PC-3 (cell line): ENCODE measurements around the gene PADI4. TPM values are rescaled to one million over a fixed set of nuclear protein-coding genes. Genes with fewer than 3 reads are reported as not detected.

Experiments
- ATAC-seq: fragments of 200-7000 bp; cut with Tn5 transposase; 2 replicates; pipeline ENCODE4 v1.9.1; 2020; ENCODE audit warnings: mild to moderate bottlenecking, moderate library complexity
- BruUV-seq: library from RNA; stranded (reverse); fragments of 400-500 nt; replicated peaks from 2 replicates; lab custom pipeline; 2021; lab: Mats Ljungman, UMichigan
- CTCF ChIA-PET: fragments of 300-600 bp; sonication (Branson Sonifier 250); formaldehyde crosslinking; loops from one replicate; lab custom pipeline; 2022; ENCODE audit warnings: antibody characterized with exemption; lab: Charles Lee
- POLR2A ChIA-PET: fragments of 300-600 bp; sonication (Branson Sonifier 250); formaldehyde crosslinking; loops from one replicate; lab custom pipeline; 2022; ENCODE audit warnings: antibody characterized with exemption; ENCODE audit not compliant: unreplicated experiment; lab: Charles Lee
- DNase-seq: peaks from one replicate; pipeline ENCODE4 v3.0.0-alpha.2; 2015
- H2AFZ ChIP-seq: fragments of 300-600 bp; sonication (generic); 2 replicates; pipeline ENCODE4 v1.6.0; 2016; ENCODE audit warnings: antibody characterized with exemption, low read length
- H3F3A ChIP-seq: fragments of 300-600 bp; sonication (generic); one replicate; pipeline ENCODE4 v1.6.0; 2017; ENCODE audit warnings: antibody characterized with exemption, low read length, control low read depth, mild to moderate bottlenecking; ENCODE audit not compliant: unreplicated experiment
- H3K27ac ChIP-seq: fragments of 300-600 bp; sonication (generic); 2 replicates; pipeline ENCODE4 v1.5.1; 2016; ENCODE audit warnings: mild to moderate bottlenecking, low read length
- H3K27me3 ChIP-seq: fragments of 300-600 bp; sonication (generic); 2 replicates; pipeline ENCODE4 v1.6.1; 2016; ENCODE audit warnings: low read length, mixed read lengths
- H3K36me3 ChIP-seq: fragments of 300-600 bp; sonication (generic); 2 replicates; pipeline ENCODE4 v1.6.1; 2016; ENCODE audit warnings: low read depth, mixed run types, low read length, mixed read lengths
- H3K4me1 ChIP-seq: fragments of 300-600 bp; sonication (generic); 2 replicates; pipeline ENCODE4 v1.5.1; 2016; ENCODE audit warnings: low read length; ENCODE audit not compliant: insufficient read depth
- H3K4me2 ChIP-seq: fragments of 300-600 bp; sonication (generic); 2 replicates; pipeline ENCODE4 v1.6.0; 2016; ENCODE audit warnings: low read length
- H3K4me3 ChIP-seq: fragments of 300-600 bp; sonication (generic); 2 replicates; pipeline ENCODE4 v1.5.1; 2016; ENCODE audit warnings: mild to moderate bottlenecking, low read length, mixed read lengths
- H3K79me2 ChIP-seq: fragments of 300-600 bp; sonication (generic); 2 replicates; pipeline ENCODE4 v1.6.1; 2017; ENCODE audit warnings: low read length, mixed read lengths
- H3K9ac ChIP-seq: fragments of 300-600 bp; sonication (generic); 2 replicates; pipeline ENCODE4 v1.6.0; 2016; ENCODE audit warnings: mild to moderate bottlenecking, low read length
- H3K9me2 ChIP-seq: fragments of 300-600 bp; sonication (generic); replicated peaks from 2 replicates; pipeline ENCODE4 v1.6.1; 2016; ENCODE audit warnings: mixed run types, low read length, mixed read lengths
- H3K9me3 ChIP-seq: fragments of 300-600 bp; sonication (generic); 2 replicates; pipeline ENCODE4 v1.6.1; 2016; ENCODE audit warnings: low read length, mixed read lengths
- H4K20me1 ChIP-seq: fragments of 300-600 bp; sonication (generic); 2 replicates; pipeline ENCODE4 v1.6.1; 2016; ENCODE audit warnings: low read length, mixed read lengths
- EZH2 ChIP-seq: fragments of 300-600 bp; sonication (generic); IDR thresholded peaks from one replicate; pipeline ENCODE4 v1.6.1; 2017; ENCODE audit warnings: antibody characterized with exemption, mild to moderate bottlenecking, low read length; ENCODE audit not compliant: unreplicated experiment
- EZH2phosphoT487 ChIP-seq: fragments of 300-600 bp; sonication (generic); IDR thresholded peaks from 2 replicates; pipeline ENCODE4 v1.6.1; 2018; ENCODE audit warnings: mild to moderate bottlenecking, antibody characterized with exemption, low read length, borderline replicate concordance
- intact Hi-C: fragments of 100-400 bp; cut with micrococcal nuclease; formaldehyde crosslinking; loops from 2 replicates; pipeline ENCODE4 v1.9.0; 2023
- total RNA-seq: library from RNA; depleted of rRNA; stranded (reverse); fragments of >200 nt; gene quantifications from 2 replicates; pipeline ENCODE4 v1.2.3, GENCODE V29; 2014
- TF ChIP-seq, protein P1 (sequence below): fragments of 300-600 bp; sonication (generic); conservative IDR thresholded peaks from 2 replicates; pipeline ENCODE4 v1.5.1; 2017; ENCODE audit warnings: antibody characterized with exemption, low read depth, mild to moderate bottlenecking, low read length

The PADI4 gene
- total RNA-seq, 1 experiment from 2014 or later = 0.04 TPM

DNA sequence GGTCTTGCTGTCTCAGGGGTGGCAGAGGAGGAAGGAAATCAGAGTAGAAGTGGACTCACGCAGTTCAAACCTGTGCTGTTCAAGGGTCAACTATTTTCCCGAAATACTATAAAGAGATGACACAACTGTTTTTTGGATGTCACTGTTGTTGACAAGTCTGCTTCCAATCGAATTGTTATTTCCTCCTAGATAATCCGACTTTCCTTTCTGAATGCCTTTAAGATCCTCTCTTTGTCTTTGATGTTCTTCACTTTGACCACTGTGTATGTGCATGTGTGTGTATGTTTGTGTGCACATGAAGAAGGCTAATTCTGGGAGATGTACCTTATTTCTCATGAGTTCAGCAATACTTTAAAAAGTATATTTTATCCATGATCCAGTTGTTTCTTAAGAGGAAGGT is 21.6 kb downstream of the PADI4 start:
- H3K27me3 ChIP-seq = no peaks in the 10 kb centered on the region
- no peaks in the 10 kb centered on the region for H3K36me3 ChIP-seq
- H3K79me2 ChIP-seq = no peaks in the 10 kb centered on the region
- TF ChIP-seq EZH2phosphoT487 (no peak), EZH2 (no peak)
- TF ChIP-seq, protein P1, sequence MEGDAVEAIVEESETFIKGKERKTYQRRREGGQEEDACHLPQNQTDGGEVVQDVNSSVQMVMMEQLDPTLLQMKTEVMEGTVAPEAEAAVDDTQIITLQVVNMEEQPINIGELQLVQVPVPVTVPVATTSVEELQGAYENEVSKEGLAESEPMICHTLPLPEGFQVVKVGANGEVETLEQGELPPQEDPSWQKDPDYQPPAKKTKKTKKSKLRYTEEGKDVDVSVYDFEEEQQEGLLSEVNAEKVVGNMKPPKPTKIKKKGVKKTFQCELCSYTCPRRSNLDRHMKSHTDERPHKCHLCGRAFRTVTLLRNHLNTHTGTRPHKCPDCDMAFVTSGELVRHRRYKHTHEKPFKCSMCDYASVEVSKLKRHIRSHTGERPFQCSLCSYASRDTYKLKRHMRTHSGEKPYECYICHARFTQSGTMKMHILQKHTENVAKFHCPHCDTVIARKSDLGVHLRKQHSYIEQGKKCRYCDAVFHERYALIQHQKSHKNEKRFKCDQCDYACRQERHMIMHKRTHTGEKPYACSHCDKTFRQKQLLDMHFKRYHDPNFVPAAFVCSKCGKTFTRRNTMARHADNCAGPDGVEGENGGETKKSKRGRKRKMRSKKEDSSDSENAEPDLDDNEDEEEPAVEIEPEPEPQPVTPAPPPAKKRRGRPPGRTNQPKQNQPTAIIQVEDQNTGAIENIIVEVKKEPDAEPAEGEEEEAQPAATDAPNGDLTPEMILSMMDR = no peak
- no peak overlapping the region for H2AFZ ChIP-seq
- H3K9me2 ChIP-seq = no peaks in the 10 kb centered on the region
- no peaks in the 10 kb centered on the region for H3K9me3 ChIP-seq
- intact Hi-C loops = no loop called here
- H3K4me3 ChIP-seq = no peak overlapping the region
- BruUV-seq = no TSS peak
- ChIA-PET CTCF (no interaction called here), POLR2A (no interaction called here)
- ATAC-seq (no peak), DNase-seq (no peak)
- H3K4me2 ChIP-seq = no peak overlapping the region
- no peaks in the 10 kb centered on the region for H4K20me1 ChIP-seq
- H3K27ac ChIP-seq = no peak overlapping the region
- H3K4me1 ChIP-seq = no peaks in the 10 kb centered on the region
- no peak overlapping the region for H3K9ac ChIP-seq
- H3F3A ChIP-seq = no peaks in the 10 kb centered on the region

DNA sequence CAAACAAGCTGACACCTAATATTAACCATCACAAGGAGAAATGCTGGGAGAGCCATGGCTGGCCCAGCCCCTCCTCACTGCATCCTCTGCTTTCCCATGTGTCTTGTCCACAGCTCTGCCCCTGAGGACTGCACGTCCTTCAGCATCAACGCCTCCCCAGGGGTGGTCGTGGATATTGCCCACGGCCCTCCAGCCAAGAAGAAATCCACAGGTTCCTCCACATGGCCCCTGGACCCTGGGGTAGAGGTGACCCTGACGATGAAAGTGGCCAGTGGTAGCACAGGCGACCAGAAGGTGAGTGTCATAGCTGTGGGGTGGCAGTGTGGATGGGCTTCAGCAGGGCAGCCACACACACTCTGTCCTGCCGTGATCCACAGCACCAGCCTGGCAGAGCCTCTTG is 22.9 kb downstream of the PADI4 start:
- CTCF ChIA-PET = no interaction called here
- no peaks in the 10 kb centered on the region for H3K79me2 ChIP-seq
- ATAC-seq (no peak), DNase-seq (no peak)
- POLR2A ChIA-PET = no interaction called here
- H2AFZ ChIP-seq = no peak overlapping the region
- TF ChIP-seq, protein P1 = no peak
- TF ChIP-seq EZH2 (no peak), EZH2phosphoT487 (no peak)
- no peak overlapping the region for H3K4me2 ChIP-seq
- H3K9me3 ChIP-seq = no peaks in the 10 kb centered on the region
- BruUV-seq = no TSS peak
- H4K20me1 ChIP-seq = no peaks in the 10 kb centered on the region
- no peak overlapping the region for H3K27ac ChIP-seq
- no peak overlapping the region for H3K9ac ChIP-seq
- no peaks in the 10 kb centered on the region for H3F3A ChIP-seq
- H3K27me3 ChIP-seq = no peaks in the 10 kb centered on the region
- no peaks in the 10 kb centered on the region for H3K36me3 ChIP-seq
- H3K4me1 ChIP-seq = no peaks in the 10 kb centered on the region
- no peak overlapping the region for H3K4me3 ChIP-seq
- intact Hi-C loops = no loop called here
- no peaks in the 10 kb centered on the region for H3K9me2 ChIP-seq

GRCh38 chr1:17333081-17333480 is 25.1 kb downstream of the PADI4 start:
- POLR2A ChIA-PET = no interaction called here
- BruUV-seq = no TSS peak
- intact Hi-C loops = no loop called here

More at GRCh38 chr1:17333081-17333480, 25.1 kb downstream of the PADI4 start:
- no peaks in the 10 kb centered on the region for H3K9me3 ChIP-seq
- H3K4me3 ChIP-seq = no peak overlapping the region
- no peak overlapping the region for H3K4me2 ChIP-seq
- H3K36me3 ChIP-seq = no peaks in the 10 kb centered on the region
- H3F3A ChIP-seq = no peaks in the 10 kb centered on the region
- H4K20me1 ChIP-seq = no peaks in the 10 kb centered on the region
- no peak overlapping the region for H3K9ac ChIP-seq
- no peaks in the 10 kb centered on the region for H3K9me2 ChIP-seq
- no peak overlapping the region for H2AFZ ChIP-seq
- no peak overlapping the region for H3K27ac ChIP-seq
- H3K27me3 ChIP-seq = no peaks in the 10 kb centered on the region
- TF ChIP-seq, protein P1 = no peak
- TF ChIP-seq EZH2phosphoT487 = no peak
- no peak for TF ChIP-seq EZH2
- CTCF ChIA-PET = no interaction called here
- H3K79me2 ChIP-seq = no peaks in the 10 kb centered on the region
- no peak for ATAC-seq
- DNase-seq = no peak
- H3K4me1 ChIP-seq = no peaks in the 10 kb centered on the region
